Hematopoietic multipotent progenitor cell (in vitro differentiated cells): ENCODE measurements around the gene YES1. TPM values are rescaled to one million over a fixed set of nuclear protein-coding genes. Genes with fewer than 3 reads are reported as not detected.

Source experiments
- DNase-seq, 3 donors: peaks; one replicate each; pipeline ENCODE4 v3.0.0-alpha.2; 2011 to 2015; ENCODE audit warnings: low read depth in 2 of 3, low spot score in 2 of 3
- total RNA-seq: library from RNA; depleted of rRNA; stranded (reverse); fragments of >200 nt; gene quantifications from one replicate; pipeline ENCODE4 v1.2.3, GENCODE V29; 2012

YES1 gene
- total RNA-seq, 1 donor, result 23.2 TPM

DNA sequence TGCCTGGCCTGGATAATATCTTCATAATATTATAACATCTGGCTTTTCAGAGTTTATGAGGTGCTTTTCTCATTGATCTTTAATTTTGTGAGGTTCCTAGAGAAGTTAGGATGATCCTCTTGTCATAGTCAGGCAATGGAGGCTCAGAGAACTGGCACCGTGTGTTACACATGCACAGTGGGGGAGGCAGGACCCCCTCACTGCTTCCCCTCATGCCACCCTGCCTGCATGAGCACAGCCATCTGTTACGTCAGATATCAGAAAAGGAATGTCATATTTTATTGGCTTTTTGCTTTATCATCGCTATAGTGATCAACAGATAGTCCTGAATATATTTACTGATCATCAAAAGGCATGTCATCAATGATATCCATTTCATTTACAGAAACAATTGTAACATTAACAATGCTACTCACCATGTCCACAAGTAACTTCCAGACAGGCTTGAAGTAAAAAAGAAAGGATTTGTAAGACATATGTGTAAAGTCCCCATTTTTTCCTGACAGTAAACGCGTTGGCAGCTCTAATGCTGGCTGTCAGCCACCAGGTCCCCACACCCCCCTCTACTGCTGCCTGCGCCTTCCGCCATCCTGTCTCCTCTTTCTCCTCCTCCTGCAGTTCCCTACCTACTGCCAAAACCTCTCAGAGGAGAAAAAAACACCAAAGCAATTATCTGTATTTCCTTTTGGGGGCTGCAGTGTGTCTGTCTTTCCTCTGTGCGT is 118.4 kb downstream of the YES1 start:
- no peak for DNase-seq

DNA sequence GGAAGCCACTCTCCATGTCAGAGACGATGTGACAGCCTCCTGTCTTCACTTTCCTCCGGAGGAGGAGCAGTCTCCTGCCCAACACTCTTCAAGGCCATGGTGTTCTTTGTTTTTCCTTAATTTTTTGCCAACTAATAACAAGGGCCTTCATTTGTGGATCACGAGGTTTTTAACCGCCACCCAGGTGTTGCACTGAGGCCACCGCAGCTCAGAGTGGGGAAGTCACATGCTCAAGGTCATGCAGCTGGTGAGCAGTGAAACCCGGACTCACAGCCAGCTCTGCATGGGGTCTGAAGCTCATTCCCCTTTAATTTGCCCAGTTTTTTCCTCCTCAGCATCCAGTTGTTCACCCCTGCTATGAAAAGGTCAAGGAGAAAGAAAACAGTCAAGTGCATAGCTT is 119.2 kb downstream of the YES1 start:
- DNase-seq, result no peak

DNA sequence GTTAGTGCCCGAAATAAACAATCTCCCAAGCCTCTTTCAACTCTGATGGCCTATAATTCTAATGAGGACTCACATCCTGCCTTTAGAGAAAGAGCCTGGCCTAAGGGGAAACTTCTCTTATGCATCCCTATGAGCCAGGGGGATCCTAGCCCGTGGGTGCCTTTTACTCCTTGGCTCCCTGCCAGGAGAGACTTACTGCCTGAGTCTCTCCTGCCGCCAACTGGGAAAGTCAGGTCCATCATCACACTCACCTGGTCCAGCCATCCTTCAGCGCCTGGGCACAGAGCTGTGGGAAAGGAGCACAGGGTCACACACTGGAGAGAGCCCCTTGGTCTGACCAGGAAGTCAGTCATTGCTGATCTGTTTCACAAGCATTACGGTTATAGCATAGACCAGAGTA is 123.7 kb downstream of the YES1 start:
- no peak for DNase-seq

DNA sequence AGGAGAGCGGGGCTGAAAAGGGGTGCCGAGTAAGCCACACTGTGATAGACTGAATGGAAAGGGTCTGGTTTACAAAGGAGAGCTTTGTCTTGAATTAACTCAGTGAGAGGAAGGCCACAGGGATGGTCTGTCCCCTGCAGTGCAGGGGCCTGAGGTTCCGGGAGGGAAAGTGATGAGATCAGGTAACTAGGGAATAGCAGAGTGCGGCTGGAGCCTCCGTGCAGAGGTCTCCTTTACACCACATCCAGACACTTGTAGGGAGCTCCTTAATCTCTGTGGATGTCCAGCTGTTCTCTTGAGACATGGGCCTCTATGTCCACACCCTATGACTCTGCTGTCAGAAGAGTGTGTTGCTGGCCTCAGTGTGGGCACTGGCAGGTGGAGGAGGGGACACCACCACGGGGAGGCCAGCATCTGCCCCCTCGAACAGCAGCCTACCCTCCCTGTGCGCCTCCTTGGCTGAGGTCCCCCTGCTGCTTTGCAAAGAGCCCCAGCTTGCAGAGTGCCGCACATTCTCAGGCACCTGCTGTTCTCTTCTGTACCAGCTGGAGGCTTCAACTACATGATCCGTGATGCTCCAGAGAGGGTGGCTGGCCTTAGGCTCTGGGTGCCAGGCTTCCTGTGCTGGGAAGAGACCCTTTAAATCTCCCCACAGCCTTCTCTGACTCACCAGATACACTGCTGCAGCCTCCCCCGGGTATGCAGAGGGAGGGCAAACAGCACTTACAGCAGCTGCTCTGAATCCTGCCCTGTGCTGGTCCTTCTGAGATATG is 125.5 kb downstream of the YES1 start:
- no peak for DNase-seq

DNA sequence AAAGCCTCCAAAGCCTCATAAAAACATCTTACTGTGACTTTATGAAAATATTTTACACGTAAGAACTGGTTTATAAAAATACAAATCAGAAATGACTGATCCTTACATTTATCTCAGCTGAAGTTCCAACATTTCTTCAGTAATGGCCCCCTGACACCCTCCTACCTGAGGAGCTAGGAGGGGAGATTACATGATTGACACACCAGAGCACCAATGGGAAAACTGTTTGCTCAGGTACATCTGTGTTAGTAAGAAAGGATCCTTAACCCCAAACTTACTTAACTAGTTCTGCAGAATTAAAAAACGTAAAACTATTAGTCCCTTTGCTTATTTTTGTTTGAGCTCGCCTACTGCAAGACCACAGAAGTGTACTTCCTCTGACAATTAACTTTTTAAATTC is 126.6 kb downstream of the YES1 start:
- DNase-seq, result no peak

DNA sequence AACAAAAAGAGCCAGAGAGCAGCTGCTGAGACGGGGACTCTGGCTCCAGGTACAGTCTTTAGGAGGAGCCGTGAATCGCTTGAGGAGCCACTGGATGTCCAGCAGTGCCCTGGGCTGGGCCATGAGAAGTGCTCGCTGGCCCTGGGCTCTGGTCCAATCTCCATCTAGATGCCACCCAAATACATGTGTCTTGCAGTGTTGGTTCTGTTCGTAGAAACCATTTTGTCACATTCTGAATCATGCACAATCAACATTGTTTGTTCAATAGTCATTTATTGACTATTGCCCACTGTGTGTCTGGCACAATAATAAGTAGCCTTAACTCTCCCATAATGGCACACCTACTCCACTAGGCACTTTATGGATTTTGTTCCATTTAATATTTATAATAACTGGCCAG is 128.5 kb downstream of the YES1 start:
- no peak for DNase-seq

DNA sequence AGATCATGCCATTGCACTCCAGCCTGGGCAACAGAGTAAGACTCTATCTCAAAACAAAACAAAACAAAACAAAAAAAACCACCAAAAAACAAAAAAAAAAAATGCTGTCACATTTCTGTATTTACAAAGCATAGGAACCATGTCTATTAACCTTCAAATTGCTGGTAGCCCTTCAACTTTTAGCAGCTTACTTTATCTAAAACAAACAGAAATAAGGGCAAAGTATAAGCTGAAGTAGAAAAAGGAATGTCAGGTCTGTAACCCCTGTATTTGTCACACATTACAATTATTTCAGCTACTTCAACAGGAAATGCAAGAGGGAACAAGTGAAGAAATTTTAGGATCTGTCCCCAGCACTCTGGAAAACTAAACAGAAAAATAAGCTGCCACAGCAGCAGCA is 129.2 kb downstream of the YES1 start:
- DNase-seq, result no peak

DNA sequence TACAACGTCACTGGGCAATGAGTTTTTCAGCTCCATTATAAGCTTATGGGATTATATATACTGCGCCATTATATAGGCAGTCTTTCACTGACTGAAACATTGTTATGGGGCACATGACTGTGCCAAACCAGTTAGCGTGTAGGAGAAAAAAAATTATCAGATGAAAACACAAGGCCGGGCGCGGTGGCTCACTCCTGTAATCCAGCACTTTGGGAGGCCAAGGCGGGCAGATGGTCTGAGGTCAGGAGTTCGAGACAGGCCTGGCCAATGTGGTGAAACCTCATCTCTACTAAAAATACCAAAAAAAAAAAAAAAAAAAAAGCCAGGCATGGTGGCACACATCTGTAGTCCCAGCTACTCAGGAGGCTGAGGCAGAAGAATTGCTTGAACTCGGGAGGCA is 129.6 kb downstream of the YES1 start:
- peak in 1 of 3 donors; percentile 29 for DNase-seq

DNA sequence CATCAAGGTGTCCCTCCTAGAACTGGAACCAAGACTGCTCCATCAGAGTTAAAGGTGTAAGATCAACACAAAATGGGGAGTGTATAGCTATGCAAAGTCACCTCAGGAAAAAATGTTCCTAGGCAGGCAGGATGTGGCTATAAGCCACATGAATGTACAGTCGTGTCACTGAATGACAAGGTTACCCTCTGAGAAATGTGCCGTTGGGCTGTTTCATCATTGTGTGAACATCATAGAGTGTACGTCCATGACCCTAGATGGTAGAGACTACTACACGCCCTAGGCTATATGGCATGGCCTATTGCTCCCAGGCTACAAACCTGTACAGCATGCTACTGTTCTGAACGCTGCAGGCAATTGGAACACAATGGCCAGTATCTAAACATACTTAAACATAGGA is 130.1 kb downstream of the YES1 start:
- peak in 1 of 3 donors; percentile 68 for DNase-seq

DNA sequence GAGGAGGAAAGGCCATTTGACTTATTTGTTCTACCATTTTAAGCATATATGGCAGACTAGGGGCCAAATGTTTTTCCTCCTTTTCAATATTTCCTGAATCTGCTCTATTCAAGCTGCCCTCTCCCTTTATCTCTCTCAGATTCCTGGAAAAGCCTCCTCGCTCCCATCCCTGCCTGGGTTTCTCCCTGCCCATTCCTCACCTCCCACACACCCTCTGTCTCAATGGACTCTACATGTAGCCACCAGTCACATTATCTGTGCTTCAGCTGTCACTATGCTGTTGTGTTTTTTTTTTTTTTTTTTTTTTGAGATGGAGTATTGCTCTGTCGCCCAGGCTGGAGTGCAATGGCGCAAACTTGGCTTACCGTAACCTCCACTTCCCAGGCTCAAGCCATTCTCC is 131.7 kb downstream of the YES1 start:
- no peak for DNase-seq

DNA sequence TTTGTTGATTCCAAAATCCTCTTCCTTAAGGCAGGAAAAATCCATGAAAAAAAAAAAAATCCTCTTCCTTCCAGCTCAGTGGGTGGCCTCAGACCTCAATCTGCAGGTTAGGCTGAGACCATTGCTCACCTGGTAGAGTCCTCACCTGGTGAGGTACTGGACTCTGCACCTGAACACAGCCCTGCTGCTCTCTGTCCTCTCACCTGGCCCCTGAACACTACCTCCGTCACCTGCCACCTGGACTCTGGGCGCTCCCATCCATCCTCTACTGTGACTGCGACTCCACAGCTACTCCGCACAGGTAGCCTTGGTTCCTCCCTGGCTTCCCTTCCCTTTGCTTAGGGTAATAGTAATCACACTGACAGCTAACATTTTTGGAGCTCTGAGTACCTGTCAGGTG is 132.5 kb downstream of the YES1 start:
- no peak for DNase-seq

DNA sequence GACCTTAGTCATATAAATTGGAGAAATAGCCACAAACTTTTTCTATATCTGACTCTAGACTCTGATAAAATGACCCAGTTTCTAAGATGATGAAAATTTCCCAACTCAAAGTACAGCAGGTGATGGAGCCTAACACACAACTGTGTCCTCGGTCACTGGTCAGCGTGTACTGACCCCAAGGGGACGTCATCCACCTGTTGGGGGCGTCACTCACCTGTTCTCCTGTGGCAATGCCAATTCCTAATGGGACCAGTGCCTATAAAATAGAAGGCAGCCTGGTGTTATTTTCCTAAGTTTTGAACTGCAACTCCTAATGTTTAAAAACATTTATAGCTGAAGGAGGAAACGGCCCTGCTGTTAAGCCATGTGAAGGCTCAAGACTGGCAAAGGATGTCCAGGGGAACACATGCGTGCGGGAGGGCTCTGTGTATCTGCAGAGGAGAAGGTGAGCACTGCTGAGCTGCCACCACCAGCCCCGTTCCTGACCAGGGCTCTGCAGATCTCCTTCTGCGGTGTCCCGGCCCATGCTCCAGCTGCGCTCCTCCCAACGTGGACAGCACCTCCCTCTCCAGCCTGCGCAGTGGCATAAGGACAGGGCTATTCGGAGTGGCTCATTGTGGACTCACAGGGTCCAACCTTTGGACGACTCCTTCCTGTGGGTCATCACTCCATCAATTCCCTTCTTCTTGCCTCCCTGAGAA is 133.4 kb downstream of the YES1 start:
- DNase-seq, result no peak

DNA sequence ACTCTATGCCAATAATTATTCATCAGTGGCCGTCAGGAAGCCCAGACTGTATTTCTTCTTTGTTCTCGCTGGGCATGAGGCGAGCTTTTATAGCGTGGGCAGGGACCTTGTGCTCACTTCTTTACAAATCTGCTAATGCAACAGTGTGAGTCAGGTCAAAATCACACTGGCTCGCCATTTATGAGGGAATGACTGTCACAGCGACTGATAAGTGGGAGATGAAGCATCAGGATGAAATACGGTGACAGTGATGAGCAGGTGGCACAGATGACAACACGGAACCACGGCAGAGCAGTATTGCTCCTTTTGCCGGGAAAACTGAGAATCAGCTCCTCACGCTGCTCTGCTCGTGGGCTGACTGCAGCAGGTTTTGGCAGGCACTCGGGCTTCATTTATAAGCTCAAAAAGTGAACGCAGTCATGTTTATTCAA is 134.1 kb downstream of the YES1 start:
- DNase-seq, result no peak

DNA sequence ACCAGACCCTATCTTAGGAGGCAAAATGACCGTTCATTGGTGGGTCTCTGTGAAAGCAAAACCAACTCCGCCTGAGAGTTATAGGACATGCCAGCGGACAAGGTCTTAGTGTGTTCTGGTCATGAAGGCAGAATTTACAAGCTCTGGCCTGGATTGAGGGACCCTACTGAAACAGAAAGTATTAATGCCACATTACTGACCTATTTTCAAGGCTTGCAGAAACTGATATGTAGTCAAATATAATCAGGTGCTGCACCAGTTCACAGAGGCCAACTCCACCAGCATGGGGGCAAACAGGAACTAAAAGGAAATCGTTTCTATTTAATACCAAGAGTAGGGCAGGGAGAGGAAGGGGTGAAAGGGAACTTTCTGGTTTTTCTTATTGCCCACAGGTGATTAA is 134.9 kb downstream of the YES1 start:
- DNase-seq, result no peak

DNA sequence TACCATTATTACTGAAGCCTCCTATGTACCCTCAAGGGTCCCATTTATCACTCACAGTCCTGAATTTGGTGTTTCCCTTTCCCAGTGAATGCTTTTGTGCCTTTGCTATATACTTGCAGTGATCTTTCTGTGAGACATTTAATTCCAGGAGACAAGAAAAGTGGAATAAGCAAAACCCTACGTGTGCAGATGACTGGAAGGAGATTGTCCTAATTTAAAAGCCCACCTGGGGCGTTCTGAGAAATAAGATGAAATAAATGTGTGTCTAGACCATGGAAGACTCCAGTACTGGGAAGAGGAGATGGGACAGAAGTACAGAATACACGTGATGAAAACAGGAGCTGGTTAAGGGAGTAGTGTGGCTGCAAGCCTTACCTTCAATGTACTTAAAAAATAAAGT is 135.3 kb downstream of the YES1 start:
- no peak for DNase-seq

DNA sequence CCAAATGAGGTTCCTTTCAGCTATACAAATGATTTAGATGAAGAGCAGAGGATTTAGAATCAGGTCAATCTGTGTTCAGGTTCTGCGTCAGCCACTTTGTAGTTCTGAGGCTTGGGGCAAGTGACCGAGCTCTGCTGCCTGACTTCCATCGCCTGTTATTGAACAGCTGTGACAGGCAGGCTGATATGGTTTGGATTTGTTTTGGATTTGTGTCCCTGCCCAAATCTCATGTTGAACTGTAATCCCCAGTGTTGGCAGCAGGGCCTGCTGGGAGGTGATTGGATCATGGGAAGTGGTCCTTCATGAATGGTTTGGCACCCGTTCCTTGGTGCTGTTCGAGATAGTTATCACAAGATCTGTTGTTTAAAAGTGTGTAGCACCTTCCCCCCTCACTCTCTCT is 136.0 kb downstream of the YES1 start:
- no peak for DNase-seq

DNA sequence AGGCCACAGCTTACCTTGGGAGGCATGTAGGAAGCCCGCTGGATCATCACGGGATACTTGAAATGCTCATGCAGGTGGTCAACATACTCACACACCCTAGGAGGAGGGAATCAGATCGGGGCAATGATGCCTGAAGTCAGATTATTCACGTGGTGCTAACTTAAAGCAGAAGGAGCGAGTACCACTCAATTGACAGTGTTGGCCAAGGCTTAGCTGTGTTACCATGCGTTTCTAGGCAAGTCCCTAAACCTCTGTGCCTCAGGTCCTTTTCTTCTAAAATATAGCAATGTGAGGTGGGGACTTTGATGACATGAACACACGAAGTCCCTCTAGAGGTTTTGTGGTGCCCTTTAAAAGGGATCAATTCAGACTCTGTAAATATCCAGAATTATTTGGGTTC is 136.7 kb downstream of the YES1 start:
- no peak for DNase-seq

DNA sequence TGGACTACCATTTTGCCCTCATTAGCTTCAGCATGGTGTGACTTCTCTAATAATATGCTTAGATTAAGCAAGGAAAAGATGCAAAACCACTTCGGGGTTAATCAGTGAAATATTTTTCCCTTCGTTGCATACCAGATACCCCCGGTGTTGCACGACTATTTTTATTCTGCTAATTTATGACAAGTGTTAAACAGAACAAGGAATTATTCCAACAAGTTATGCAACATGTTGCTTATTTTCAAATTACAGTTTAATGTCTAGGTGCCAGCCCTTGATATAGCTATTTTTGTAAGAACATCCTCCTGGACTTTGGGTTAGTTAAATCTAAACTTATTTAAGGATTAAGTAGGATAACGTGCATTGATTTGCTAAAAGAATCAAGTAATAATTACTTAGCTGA is 138.3 kb downstream of the YES1 start:
- no peak for DNase-seq

DNA sequence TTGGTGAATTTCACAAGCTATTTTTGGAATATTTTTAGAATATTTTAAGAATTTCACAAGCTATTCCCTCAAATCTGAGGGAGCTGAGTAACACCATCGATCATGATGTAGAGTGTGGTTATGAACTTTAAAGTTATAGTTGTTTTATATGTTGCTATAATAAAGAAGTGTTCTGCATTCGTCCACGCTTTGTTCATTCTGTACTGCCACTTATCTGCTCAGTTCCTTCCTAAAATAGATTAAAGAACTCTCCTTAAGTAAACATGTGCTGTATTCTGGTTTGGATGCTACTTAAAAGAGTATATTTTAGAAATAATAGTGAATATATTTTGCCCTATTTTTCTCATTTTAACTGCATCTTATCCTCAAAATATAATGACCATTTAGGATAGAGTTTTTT is 138.7 kb downstream of the YES1 start:
- no peak for DNase-seq
